Hematopoietic multipotent progenitor cell treated with erythropoietin and hydrocortisone succinate and interleukin-3 and kit ligand, for 8 days (in vitro differentiated cells): ENCODE results near the gene GAB4.
"Not testable (repeated sequence)": the region's sequence is repeated elsewhere in the genome, so short reads cannot be mapped to it uniquely, and the experiment has no call there.

Source experiments
- DNase-seq: peaks from one replicate; pipeline ENCODE4 v3.0.0-alpha.2; 2015

Gene GAB4

GRCh38 chr22:16957781-16958180, 50.2 kb downstream of the GAB4 start:
- no peak for DNase-seq

- DNase-seq: no peak
These were observed 51.7 kb downstream of the GAB4 start for GRCh38 chr22:16956290-16956689.

DNA sequence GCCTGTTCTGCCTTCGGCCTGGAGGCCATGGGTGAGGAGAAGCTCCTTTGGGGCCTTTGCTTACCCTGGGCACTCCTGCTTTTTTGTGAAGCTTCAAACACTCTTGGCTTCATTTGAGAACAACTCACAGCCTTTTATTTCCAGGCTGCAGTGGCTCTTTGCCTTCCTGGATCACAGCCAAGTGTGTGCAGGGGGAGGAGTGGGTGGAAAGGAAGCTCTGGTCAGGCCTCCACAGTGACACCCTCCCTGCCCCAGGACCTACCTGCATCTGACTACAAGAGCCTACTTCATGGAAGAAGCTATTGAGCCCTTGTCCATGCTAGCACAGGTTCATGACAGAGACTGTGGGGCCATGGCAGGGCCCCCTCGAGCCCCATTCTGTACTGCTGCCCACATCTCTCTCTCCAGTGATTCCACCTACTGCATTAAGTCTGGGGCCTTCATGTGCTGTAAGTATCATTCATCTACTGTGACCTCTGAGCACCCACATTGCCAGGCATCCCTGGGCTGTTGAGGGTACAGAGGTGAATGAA, 52.3 kb downstream of the GAB4 start:
- DNase-seq: peak; percentile 17

- no peak for DNase-seq
These were observed 52.9 kb downstream of the GAB4 start for GRCh38 chr22:16955081-16955480.

GRCh38 chr22:16954060-16954403, 54.0 kb downstream of the GAB4 start:
- no peak for DNase-seq

DNA sequence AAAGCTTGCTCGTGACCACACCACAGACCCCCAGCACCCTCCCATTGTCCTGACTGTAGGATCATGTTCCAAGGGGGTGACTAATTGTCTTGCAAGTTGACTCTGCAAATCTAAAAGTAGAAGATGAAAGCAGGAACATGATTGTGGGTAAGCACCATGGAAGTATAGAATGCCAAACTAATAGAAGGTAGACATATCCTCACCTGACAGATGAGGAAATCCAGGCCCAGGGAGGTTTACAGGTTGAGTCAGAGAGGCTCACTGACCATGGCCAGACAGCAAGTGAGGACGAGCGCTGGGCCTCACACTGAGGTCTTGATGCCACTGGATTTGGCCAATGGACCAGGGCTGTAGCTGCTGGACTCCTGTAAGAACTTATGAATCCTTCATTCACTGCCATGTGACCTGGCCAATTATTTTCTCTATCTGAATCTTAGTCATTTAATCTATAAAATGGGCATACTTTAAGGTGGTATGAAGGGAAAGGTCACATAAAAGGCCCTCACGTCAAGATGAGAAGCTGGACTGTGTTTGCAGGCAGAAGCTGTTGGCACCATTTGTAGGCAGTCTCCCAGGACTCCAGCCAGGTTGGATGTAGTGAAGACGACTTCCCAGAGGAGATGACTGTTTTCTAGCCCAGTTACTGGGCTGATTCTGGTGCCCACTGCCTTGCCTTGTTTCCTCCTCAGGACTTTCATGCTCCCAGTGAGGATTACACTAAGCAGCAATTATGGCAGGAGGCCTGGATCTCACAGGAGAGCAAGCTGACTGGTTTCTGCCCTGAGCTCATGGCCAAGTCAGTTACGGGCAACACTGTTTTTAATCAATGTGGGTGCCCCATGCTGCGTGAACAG, 54.6 kb downstream of the GAB4 start:
- DNase-seq: no peak

GRCh38 chr22:16949561-16949960, 58.5 kb downstream of the GAB4 start:
- no peak for DNase-seq

- no peak for DNase-seq
These were observed 70.2 kb downstream of the GAB4 start for GRCh38 chr22:16937811-16938210.

- not testable (repeated sequence) for DNase-seq
These were observed 70.8 kb downstream of the GAB4 start for GRCh38 chr22:16937209-16937608.

DNA sequence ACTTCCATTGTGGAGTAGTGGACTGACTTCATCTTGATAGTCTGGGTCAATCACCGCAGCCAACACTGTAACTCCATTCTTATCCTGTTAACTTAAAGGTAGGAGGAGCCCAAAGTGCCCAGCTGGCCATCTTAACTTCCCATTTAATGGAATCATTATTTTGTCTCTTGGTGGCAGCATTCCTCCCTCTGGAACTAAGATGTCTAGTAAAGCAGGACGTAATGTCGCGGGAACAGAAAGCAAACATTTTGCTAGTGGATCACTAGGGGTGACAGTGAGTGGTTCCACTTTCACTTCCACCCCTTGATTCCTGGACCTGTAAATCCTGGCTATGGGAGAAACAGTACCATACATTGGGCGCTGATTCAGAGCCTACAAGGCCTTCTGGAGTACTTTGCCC, 71.4 kb downstream of the GAB4 start:
- no peak for DNase-seq

DNA sequence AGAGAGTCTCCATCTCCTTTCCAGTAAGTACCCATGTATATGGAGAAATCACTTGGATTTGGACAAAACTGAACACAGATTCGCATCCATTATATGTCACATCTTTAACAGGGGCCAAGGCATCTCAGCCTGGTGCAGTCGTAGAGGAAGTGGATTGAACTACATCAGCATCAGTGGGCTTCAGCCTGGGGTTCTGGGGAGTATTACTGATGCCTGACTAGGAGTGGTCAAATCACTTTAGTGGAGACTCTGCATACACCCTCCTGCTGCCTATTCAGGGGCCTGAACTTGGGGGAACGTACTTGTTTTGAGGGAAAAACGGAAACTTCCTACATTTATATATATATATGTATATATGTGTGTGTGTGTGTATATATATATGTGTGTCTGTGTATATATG, 72.8 kb downstream of the GAB4 start:
- no peak for DNase-seq

DNA sequence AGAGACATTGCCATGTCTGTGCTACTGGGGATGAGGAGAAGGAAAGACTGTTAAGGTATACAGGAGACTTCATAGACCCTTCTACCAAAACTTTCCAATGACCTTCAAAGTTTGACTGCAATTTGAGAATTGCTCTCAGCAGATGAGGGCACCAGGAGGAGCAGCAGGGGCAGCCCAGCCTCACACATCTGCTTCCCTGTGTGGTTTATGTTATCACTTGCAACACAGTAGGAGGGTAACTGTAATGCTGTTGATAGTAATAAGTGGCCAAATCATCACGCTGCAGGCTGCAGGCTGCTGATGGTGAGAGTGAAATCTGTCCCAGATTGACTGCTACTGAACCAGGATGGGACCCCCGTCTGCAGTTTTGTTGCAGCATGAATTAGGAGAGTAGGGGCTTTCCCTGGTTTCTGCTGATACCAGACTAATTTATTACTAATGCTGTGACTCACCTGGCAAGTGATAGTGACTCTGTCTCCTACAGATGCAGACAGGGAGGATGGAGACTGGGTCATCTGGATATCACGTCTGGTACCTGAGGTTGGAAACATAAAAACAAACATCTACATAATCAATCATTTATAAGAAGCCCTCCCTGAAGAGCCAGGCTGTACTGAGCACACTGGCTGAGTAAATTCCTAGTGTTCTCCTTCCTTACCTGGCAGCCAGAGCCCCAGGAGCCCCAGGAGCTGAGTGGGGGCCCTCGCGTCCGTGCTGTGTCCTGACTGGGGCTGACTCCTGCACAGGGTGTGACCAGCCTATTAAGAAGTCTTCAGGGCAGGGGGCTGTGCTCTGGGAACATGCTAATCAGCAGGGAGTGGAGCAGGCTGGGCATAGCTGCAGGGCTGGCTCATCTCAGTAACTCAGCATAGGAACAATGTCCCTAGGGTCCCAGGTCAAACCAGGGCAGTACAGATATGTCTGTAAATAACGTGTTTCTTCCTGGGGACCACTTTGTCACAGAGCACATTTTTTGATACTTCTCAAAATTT, 74.4 kb downstream of the GAB4 start:
- no peak for DNase-seq

- DNase-seq: no peak
These were observed 75.4 kb downstream of the GAB4 start for GRCh38 chr22:16932577-16932976.

DNA sequence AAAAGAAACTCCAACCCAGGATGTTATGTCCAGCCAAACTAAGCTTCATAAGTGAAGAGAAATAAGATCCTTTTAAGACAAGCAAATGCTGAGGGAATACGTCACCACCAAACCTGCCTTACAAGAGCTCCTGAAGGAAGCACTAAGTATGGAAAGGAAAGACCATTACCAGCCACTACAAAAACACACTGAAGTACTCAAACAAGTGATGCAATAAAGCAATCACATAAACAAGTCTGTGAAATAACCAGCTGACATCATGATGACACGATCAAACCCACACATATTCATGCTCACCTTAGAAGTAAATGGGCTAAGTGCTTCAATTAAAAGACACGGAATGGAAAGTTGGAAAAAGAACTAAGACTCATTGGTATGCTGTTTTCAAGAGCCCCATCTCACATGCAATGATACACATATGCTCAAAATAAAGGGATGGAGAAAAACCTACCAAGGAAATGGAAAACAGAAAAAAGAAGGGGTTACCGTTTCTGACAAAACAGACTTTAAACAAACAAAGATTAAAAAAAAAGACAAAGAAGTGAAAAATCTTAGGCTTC, 82.5 kb downstream of the GAB4 start:
- DNase-seq: no peak

GRCh38 chr22:16922706-16923105, 85.3 kb downstream of the GAB4 start:
- DNase-seq: no peak

DNA sequence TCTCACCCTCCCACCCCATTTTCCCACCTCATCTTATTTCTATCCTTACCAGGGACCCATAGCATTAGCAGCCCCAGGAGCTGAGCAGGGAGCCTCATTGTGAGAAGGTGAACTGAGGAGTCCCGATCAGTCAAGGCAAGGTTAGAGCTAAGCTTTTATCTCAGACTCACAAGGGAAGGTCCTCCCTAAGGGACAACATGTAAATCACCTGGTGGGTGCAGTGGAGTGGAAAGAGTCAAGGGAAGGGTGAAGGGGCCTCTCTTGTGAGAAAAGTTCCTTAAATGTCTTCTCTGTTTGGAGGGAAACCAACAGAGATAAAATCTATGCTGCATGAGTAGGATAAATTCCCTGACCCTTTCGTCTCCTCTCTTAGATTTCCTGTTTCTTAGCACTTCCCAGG, 85.9 kb downstream of the GAB4 start:
- no peak for DNase-seq

DNA sequence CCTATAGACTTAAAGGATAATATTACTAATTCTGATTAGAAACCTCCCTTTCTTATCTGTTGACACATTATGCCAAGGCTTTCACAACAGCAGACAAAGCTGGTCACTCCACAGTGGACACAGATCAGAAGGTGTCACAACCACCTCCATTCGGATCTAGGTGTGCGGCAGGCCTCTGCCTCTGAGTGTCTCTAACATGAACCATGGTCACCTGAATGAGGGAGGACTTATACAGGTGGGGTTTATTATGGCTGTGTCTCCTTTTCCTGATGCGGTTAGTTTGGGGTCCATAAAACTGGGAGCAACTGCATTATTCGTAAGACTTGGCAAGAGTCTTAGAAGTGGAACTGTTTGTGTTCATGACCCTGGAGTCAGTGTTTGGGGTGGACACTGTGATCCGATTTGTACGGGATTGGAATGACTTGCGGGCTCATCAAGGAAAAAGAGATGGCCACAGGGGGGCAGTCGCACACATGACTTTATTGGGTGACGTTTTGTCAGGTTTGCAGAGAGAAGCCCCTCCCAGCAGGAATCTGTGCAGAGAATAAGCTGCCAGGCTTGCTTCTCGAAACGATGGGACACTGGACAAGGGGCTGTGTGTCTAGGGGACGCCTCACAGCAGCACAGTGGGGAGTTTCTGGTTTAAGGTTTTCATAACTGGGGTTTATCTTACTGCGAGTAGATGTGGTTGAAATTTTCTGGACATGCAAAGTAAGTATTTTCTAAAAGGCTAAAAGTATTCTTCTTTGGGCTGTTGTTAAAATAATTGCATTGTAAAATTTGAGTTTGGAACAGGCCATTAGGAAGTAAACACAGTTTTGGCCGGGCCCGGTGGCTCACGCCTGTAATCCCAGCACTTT, 90.6 kb downstream of the GAB4 start:
- peak; percentile 66 for DNase-seq

GRCh38 chr22:16915701-16916100, 92.3 kb downstream of the GAB4 start:
- DNase-seq: no peak

GRCh38 chr22:16914911-16915310, 93.1 kb downstream of the GAB4 start:
- not testable (repeated sequence) for DNase-seq

DNA sequence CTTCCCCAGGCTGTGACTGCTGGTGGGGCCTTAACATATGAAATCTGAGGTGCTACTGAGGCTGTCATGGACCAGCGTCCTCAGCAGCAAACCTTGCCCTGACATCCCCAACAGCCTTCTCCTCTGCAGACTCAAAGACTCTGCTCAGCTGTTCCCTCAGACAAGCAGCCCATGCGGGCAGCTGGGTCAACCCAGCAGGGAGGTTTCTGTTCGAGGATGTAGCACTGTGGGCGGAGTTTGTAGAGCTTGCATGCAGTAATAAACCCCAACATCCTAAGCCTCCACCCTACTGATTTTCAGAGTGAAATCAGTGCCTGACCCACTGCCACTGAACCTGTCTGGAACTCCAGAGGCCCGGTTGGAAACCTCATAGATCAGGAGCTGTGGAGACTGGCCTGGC, 94.0 kb downstream of the GAB4 start:
- no peak for DNase-seq

- no peak for DNase-seq
These were observed 95.7 kb downstream of the GAB4 start for GRCh38 chr22:16912281-16912680.
